ENCODE measurements around the gene DNAL4. TPM values are rescaled to one million over a fixed set of nuclear protein-coding genes. Genes with fewer than 3 reads are reported as not detected.

Gene DNAL4
- total and polyA plus RNA-seq, 10 of the 15 experiments (the other 5 are each of a cell fraction or from before 2014, with no cell fraction given): 0.35 to 8.5 (median 6.3) TPM; not detected in 1

DNA sequence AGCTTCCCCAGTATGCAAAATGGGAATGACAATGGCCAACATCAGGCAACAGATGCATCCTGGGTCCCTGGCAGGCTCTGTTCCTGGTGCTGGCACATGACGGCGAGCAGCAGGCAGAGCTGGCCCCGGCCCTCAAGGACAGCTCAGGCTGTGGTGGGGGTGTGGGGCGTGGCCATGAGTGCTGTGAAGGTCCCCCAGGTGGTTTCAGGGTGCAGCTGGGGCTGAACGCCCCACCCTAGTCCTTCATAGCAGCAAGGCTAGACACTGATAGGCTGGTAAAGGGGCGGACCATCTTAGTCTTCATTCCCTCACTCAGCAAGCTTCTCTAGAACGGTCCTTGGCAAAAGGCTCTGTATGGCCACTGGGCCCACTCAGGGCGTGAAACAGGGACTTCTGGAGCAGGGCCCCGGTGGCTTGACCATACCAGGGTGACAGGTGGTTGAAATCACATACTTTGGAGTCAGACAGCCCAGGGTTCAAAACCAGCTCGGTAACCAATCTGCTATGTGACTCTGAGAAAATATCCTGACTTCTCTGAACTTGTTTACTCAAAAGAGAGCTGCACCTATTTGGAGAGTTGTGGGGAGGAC is 34.8 kb upstream of the DNAL4 start:
- no peaks in the 10 kb centered on the region for H3K79me2 ChIP-seq (ENCODE audit: control insufficient read depth, insufficient read depth, low read length)
- RAD21 ChIA-PET (ENCODE audit: unreplicated experiment): no interaction called here
- H3K36me3 ChIP-seq (ENCODE audit: control insufficient read depth in 2 of 2, insufficient read depth in 2 of 2, low read length in 1 of 2): no peaks in the 10 kb centered on the region
- H2AFZ ChIP-seq (ENCODE audit: control insufficient read depth, low read depth, low read length): no peak overlapping the region
- WGBS (ENCODE audit: insufficient coverage, insufficient replicate concordance, low lambda C conversion rate, missing lambda C conversion rate): 41% methylated on average over 10 of the region's 10 CpGs
- H3K9me3 ChIP-seq (replicated peaks; ENCODE audit: control insufficient read depth, insufficient read depth, low read length): no peaks in the 10 kb centered on the region
- no peak overlapping the region for H3K9ac ChIP-seq (ENCODE audit: control insufficient read depth, insufficient read depth, low read length)
- POLR2A ChIA-PET: no interaction called here
- H4K20me1 ChIP-seq (ENCODE audit: control insufficient read depth, insufficient read depth): no peaks in the 10 kb centered on the region
- no peaks in the 10 kb centered on the region for H3K4me1 ChIP-seq (ENCODE audit: control insufficient read depth, insufficient read depth, low read length)
- no peaks in the 10 kb centered on the region for H3K27me3 ChIP-seq (replicated peaks in 1 of 2; ENCODE audit: control insufficient read depth in 2 of 2, insufficient read depth in 2 of 2, low read length in 1 of 2)
- CTCF ChIA-PET: interaction anchor here (0.6 to 1.5 kb wide), 2 partner anchors 22 to 41 kb away, joined by 3 to 4 read pairs; no protein-coding TSS in a partner anchor
- no peak overlapping the region for H3K4me2 ChIP-seq (ENCODE audit: control insufficient read depth, insufficient read depth)
- DNase-seq (ENCODE audit: low read depth, low spot score): no peak
- H3K4me3 ChIP-seq: no peak overlapping the region
- FAIRE-seq: no peak
- no peak for ATAC-seq
- TF ChIP-seq HCFC1 (IDR thresholded peaks at IDR 0.05; ENCODE audit: low read length) (no peak), CBX5 (IDR thresholded peaks at IDR 0.05; ENCODE audit: low read depth) (no peak), CHD4 (IDR thresholded peaks at IDR 0.05) (no peak), BMI1 (IDR thresholded peaks at IDR 0.05; ENCODE audit: borderline replicate concordance) (no peak), TARDBP (IDR thresholded peaks at IDR 0.05; ENCODE audit: borderline replicate concordance) (no peak), MYB (IDR thresholded peaks at IDR 0.05; ENCODE audit: borderline replicate concordance, low read depth, low read length) (no peak), SIX5 (IDR thresholded peaks at IDR 0.05; ENCODE audit: low read depth, low read length, severe bottlenecking) (no peak), NFIC (IDR thresholded peaks at IDR 0.05; ENCODE audit: low read depth, low read length) (no peak), MLLT1 (IDR thresholded peaks at IDR 0.05) (no peak), PAX8 (IDR thresholded peaks at IDR 0.05) (no peak), RB1 (IDR thresholded peaks at IDR 0.05; ENCODE audit: borderline replicate concordance) (no peak), BRCA1 (IDR thresholded peaks at IDR 0.05; ENCODE audit: low read depth, low read length) (no peak), STAT1 (conservative IDR thresholded peaks at IDR 0.05) (no peak), NBN (IDR thresholded peaks at IDR 0.05) (no peak), YBX1 (IDR thresholded peaks at IDR 0.05) (no peak)
- TF ChIP-seq, protein P1, sequence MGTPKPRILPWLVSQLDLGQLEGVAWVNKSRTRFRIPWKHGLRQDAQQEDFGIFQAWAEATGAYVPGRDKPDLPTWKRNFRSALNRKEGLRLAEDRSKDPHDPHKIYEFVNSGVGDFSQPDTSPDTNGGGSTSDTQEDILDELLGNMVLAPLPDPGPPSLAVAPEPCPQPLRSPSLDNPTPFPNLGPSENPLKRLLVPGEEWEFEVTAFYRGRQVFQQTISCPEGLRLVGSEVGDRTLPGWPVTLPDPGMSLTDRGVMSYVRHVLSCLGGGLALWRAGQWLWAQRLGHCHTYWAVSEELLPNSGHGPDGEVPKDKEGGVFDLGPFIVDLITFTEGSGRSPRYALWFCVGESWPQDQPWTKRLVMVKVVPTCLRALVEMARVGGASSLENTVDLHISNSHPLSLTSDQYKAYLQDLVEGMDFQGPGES (IDR thresholded peaks at IDR 0.05): no peak
- no peak overlapping the region for H3K27ac ChIP-seq (ENCODE audit: control insufficient read depth, insufficient read depth)
- BruUV-seq (replicated peaks): no TSS peak
- SMC1A ChIA-PET (ENCODE audit: uncharacterized antibody, unreplicated experiment): no interaction called here
- in situ Hi-C loops (cut with MboI) (no loop called here), intact Hi-C loops (cut with micrococcal nuclease; ENCODE audit: unreplicated experiment) (no loop called here)
